Hematopoietic multipotent progenitor cell (in vitro differentiated cells): ENCODE data around the gene CTDSP2. TPM values are rescaled to one million over a fixed set of nuclear protein-coding genes. Genes with fewer than 3 reads are reported as not detected.
"Not testable (repeated sequence)": the region's sequence is repeated elsewhere in the genome, so short reads cannot be mapped to it uniquely, and the experiment has no call there.

Source experiments
- DNase-seq, 3 donors: peaks; one replicate each; pipeline ENCODE4 v3.0.0-alpha.2; 2011 to 2015; ENCODE audit warnings: low read depth in 2 of 3, low spot score in 2 of 3
- total RNA-seq: library from RNA; depleted of rRNA; stranded (reverse); fragments of >200 nt; gene quantifications from one replicate; pipeline ENCODE4 v1.2.3, GENCODE V29; 2012

Gene CTDSP2
- total RNA-seq, 1 donor: 159 TPM

GRCh38 chr12:57882575-57882974 is 36.0 kb upstream of the CTDSP2 start:
- no peak for DNase-seq

- DNase-seq: no peak
Observed at GRCh38 chr12:57881475-57881874, 34.9 kb upstream of the CTDSP2 start.

- not testable (repeated sequence) for DNase-seq
Observed at GRCh38 chr12:57881035-57881434, 34.5 kb upstream of the CTDSP2 start.

GRCh38 chr12:57877876-57878275 is 31.3 kb upstream of the CTDSP2 start:
- no peak for DNase-seq

GRCh38 chr12:57875753-57876547 is 29.4 kb upstream of the CTDSP2 start:
- DNase-seq: no peak

GRCh38 chr12:57874166-57875108 is 27.9 kb upstream of the CTDSP2 start:
- DNase-seq: peak in 1 of 3 donors; percentile 35

GRCh38 chr12:57872362-57872761 is 25.8 kb upstream of the CTDSP2 start:
- DNase-seq: no peak

GRCh38 chr12:57869927-57870318 is 23.4 kb upstream of the CTDSP2 start:
- no peak for DNase-seq

- DNase-seq: no peak
Observed at GRCh38 chr12:57869298-57869926, 22.9 kb upstream of the CTDSP2 start.

- no peak for DNase-seq
Observed at GRCh38 chr12:57868851-57869268, 22.3 kb upstream of the CTDSP2 start.

- DNase-seq: no peak
Observed at GRCh38 chr12:57868221-57868620, 21.7 kb upstream of the CTDSP2 start.

- DNase-seq: no peak
Observed at GRCh38 chr12:57866308-57867019, 19.9 kb upstream of the CTDSP2 start.

GRCh38 chr12:57865084-57865751 is 18.7 kb upstream of the CTDSP2 start:
- DNase-seq: peak in 2 of 3 donors; percentile 42 to 43

- no peak for DNase-seq
Observed at GRCh38 chr12:57864442-57865083, 18.0 kb upstream of the CTDSP2 start.

GRCh38 chr12:57863676-57864075 is 17.1 kb upstream of the CTDSP2 start:
- no peak for DNase-seq

- DNase-seq: no peak
Observed at GRCh38 chr12:57861967-57862366, 15.4 kb upstream of the CTDSP2 start.

GRCh38 chr12:57860883-57861282 is 14.4 kb upstream of the CTDSP2 start:
- not testable (repeated sequence) for DNase-seq

- no peak for DNase-seq
Observed at GRCh38 chr12:57859121-57859520, 12.6 kb upstream of the CTDSP2 start.

- DNase-seq: not testable (repeated sequence)
Observed at GRCh38 chr12:57858123-57858522, 11.6 kb upstream of the CTDSP2 start.
